Prostate gland (tissue), 2 donors: ENCODE results near the gene TNFRSF4. TPM values are rescaled to one million over a fixed set of nuclear protein-coding genes. Genes with fewer than 3 reads are reported as not detected.

Source experiments
- DNase-seq: peaks from one replicate; pipeline ENCODE4 v3.0.0-alpha.2; 2019; ENCODE audit warnings: low spot score
- H3K27ac ChIP-seq, 2 donors: fragments of 200-600 bp; sonication (generic); 2 replicates each; pipeline ENCODE4 v1.5.1; 2017 to 2019
- H3K27me3 ChIP-seq: fragments of 200-600 bp; sonication (generic); replicated peaks from 2 replicates; pipeline ENCODE4 v1.5.1; 2019; ENCODE audit not compliant: insufficient read depth
- H3K36me3 ChIP-seq, 2 donors: fragments of 200-600 bp; sonication (generic); 1 replicate in 1 of 2; 2 replicates in 1 of 2; pipeline versions ENCODE4 v1.5.1 to v1.8.1; 2017 to 2019
- H3K4me1 ChIP-seq: fragments of 200-600 bp; sonication (generic); replicated peaks from 2 replicates; pipeline ENCODE4 v1.5.1; 2019
- H3K4me3 ChIP-seq, 2 donors: fragments of 200-600 bp; sonication (generic); 2 replicates each; pipeline ENCODE4 v1.5.1; 2017 to 2019
- H3K9me3 ChIP-seq: fragments of 200-600 bp; sonication (generic); 2 replicates; pipeline ENCODE4 v1.5.1; 2017
- CTCF ChIP-seq, 4 experiments: fragments of 200-600 bp in 2 of 4; fragments of 450-650 bp in 2 of 4; sonication (generic) in 2 of 4; IDR thresholded peaks; 1 replicate in 3 of 4; 2 replicates in 1 of 4; pipeline ENCODE4 v1.5.1; 2016 to 2019; ENCODE audit warnings: antibody characterized with exemption in 4 of 4, mild to moderate bottlenecking in 2 of 4, moderate library complexity in 2 of 4
- POLR2A ChIP-seq: fragments of 450-650 bp; IDR thresholded peaks from one replicate; pipeline ENCODE4 v1.6.1; 2016; ENCODE audit warnings: antibody characterized with exemption, mild to moderate bottlenecking
- POLR2AphosphoS5 ChIP-seq: sonication (generic); formaldehyde crosslinking; IDR thresholded peaks from one replicate; pipeline ENCODE4 v1.6.1; 2017; ENCODE audit warnings: antibody characterized with exemption
- WGBS: methylation state at CpG from one replicate; pipeline ENCODE4 v1.1.5; 2018; 5-methylcytosine and 5-hydroxymethylcytosine counted together
- intact Hi-C: fragments of 100-400 bp; cut with DNase I; formaldehyde crosslinking; loops from one replicate; pipeline ENCODE4 v1.14.2; 2022
- total RNA-seq, 2 donors: library from RNA; depleted of rRNA; stranded (reverse); fragments of >200 nt; gene quantifications; one replicate each; pipeline ENCODE4 v1.1.0, GENCODE V29; 2016

The TNFRSF4 gene
- total RNA-seq, 2 donors from 2014 or later = 0.50 to 3.0 TPM

GRCh38 chr1:1225913-1226312, 12.0 kb upstream of the TNFRSF4 start:
- intact Hi-C loops = no loop called here
- no peaks in the 10 kb centered on the region for H3K9me3 ChIP-seq
- H3K27ac ChIP-seq = no peak overlapping the region
- peaks cover 15% of the 10 kb centered on the region for H3K4me1 ChIP-seq
- no peaks in the 10 kb centered on the region for H3K27me3 ChIP-seq
- H3K4me3 ChIP-seq = no peak overlapping the region
- peaks cover 12 to 27% of the 10 kb centered on the region in 2 donors for H3K36me3 ChIP-seq
- TF ChIP-seq POLR2A = no peak
- TF ChIP-seq POLR2AphosphoS5 = no peak
- DNase-seq = no peak
- 85% methylated on average over 18 of the region's 18 CpGs for WGBS

GRCh38 chr1:1225238-1225845, 11.4 kb upstream of the TNFRSF4 start:
- no peak for DNase-seq
- intact Hi-C loops = no loop called here
- no peaks in the 10 kb centered on the region for H3K27me3 ChIP-seq
- no peak overlapping the region for H3K27ac ChIP-seq
- no peak for TF ChIP-seq CTCF (IDR thresholded peaks at IDR 0.05)
- peak; percentile 5 for TF ChIP-seq POLR2AphosphoS5
- 78% methylated on average over 25 of the region's 34 CpGs for WGBS
- peaks cover 12 to 27% of the 10 kb centered on the region in 2 donors for H3K36me3 ChIP-seq
- H3K4me3 ChIP-seq = no peak overlapping the region
- no peaks in the 10 kb centered on the region for H3K9me3 ChIP-seq
- H3K4me1 ChIP-seq = peaks cover 10% of the 10 kb centered on the region

GRCh38 chr1:1223891-1224290, 9.9 kb upstream of the TNFRSF4 start:
- H3K9me3 ChIP-seq = no peaks in the 10 kb centered on the region
- DNase-seq = no peak
- no peak overlapping the region for H3K4me3 ChIP-seq
- H3K4me1 ChIP-seq = no peaks in the 10 kb centered on the region
- peaks cover 12 to 27% of the 10 kb centered on the region in 2 donors for H3K36me3 ChIP-seq
- H3K27me3 ChIP-seq = no peaks in the 10 kb centered on the region
- WGBS = 93% methylated on average over 21 of the region's 21 CpGs
- intact Hi-C loops = no loop called here
- no peak overlapping the region for H3K27ac ChIP-seq
- TF ChIP-seq POLR2AphosphoS5 = no peak
- no peak for TF ChIP-seq CTCF (IDR thresholded peaks at IDR 0.05)
- no peak for TF ChIP-seq POLR2A

GRCh38 chr1:1223321-1223720, 9.4 kb upstream of the TNFRSF4 start:
- TF ChIP-seq POLR2AphosphoS5 (no peak), POLR2A (no peak), CTCF (IDR thresholded peaks at IDR 0.05) (no peak)
- no peak overlapping the region for H3K27ac ChIP-seq
- H3K4me1 ChIP-seq = no peaks in the 10 kb centered on the region
- no peaks in the 10 kb centered on the region for H3K9me3 ChIP-seq
- H3K36me3 ChIP-seq = peaks cover 8 to 27% of the 10 kb centered on the region in 2 donors
- intact Hi-C loops = no loop called here
- no peaks in the 10 kb centered on the region for H3K27me3 ChIP-seq
- DNase-seq = no peak
- 94% methylated on average over 14 of the region's 15 CpGs for WGBS
- H3K4me3 ChIP-seq = no peak overlapping the region

- intact Hi-C loops = no loop called here
- Histone ChIP-seq H3K36me3 (peaks cover 7 to 24% of the 10 kb centered on the region in 2 donors), H3K27me3 (no peaks in the 10 kb centered on the region), H3K4me1 (no peaks in the 10 kb centered on the region), H3K9me3 (no peaks in the 10 kb centered on the region), H3K27ac (no peak overlapping the region), H3K4me3 (no peak overlapping the region)
- DNase-seq = no peak
- no peak for TF ChIP-seq POLR2A
- TF ChIP-seq POLR2AphosphoS5 = no peak
- TF ChIP-seq CTCF (IDR thresholded peaks at IDR 0.05) = no peak
- 97% methylated on average over 44 of the region's 44 CpGs for WGBS
Measured at GRCh38 chr1:1222575-1223225, 8.7 kb upstream of the TNFRSF4 start.
